RWPE2 (cell line): ENCODE measurements around the gene NF1.
"Not testable (repeated sequence)": the region's sequence is repeated elsewhere in the genome, so short reads cannot be mapped to it uniquely, and the experiment has no call there.

Experiments
- ATAC-seq: fragments of 200-7000 bp; cut with Tn5 transposase; 3 replicates; pipeline ENCODE4 v1.9.1; 2021; ENCODE audit warnings: low read depth
- DNase-seq: peaks from one replicate; pipeline ENCODE4 v3.0.0-alpha.2; 2020; ENCODE audit warnings: low spot score
- H3K27ac ChIP-seq: fragments of 450-650 bp; 2 replicates; pipeline ENCODE4 v1.5.1; 2017; ENCODE audit warnings: mild to moderate bottlenecking; ENCODE audit not compliant: poor library complexity, severe bottlenecking
- H3K27me3 ChIP-seq: fragments of 250-450 bp; sonication (Bioruptor Pico); 2 replicates; pipeline ENCODE4 v1.5.1; 2021; ENCODE audit warnings: mild to moderate bottlenecking, moderate library complexity; ENCODE audit not compliant: insufficient read depth, poor library complexity, severe bottlenecking
- H3K36me3 ChIP-seq: fragments of 250-450 bp; sonication (Bioruptor Pico); 2 replicates; pipeline ENCODE4 v1.5.1; 2020; ENCODE audit warnings: low read depth, mild to moderate bottlenecking, moderate library complexity
- H3K4me1 ChIP-seq: fragments of 250-450 bp; sonication (Bioruptor Pico); 2 replicates; pipeline ENCODE4 v1.5.1; 2021; ENCODE audit warnings: mild to moderate bottlenecking, moderate library complexity; ENCODE audit not compliant: insufficient read depth, poor library complexity, severe bottlenecking
- H3K4me3 ChIP-seq: fragments of 250-450 bp; sonication (Bioruptor Pico); 2 replicates; pipeline ENCODE4 v1.5.1; 2021; ENCODE audit warnings: mild to moderate bottlenecking, moderate library complexity; ENCODE audit not compliant: severe bottlenecking
- H3K9me3 ChIP-seq: fragments of 250-450 bp; sonication (Bioruptor Pico); 2 replicates; pipeline ENCODE4 v1.5.1; 2021; ENCODE audit warnings: mild to moderate bottlenecking, moderate library complexity; ENCODE audit not compliant: severe bottlenecking
- CTCF ChIP-seq: fragments of 450-650 bp; IDR thresholded peaks from one replicate; pipeline ENCODE4 v1.5.1; 2017; ENCODE audit warnings: mild to moderate bottlenecking, moderate library complexity; ENCODE audit not compliant: poor library complexity, severe bottlenecking

The NF1 gene

GRCh38 chr17:31327534-31328159 is 232.9 kb downstream of the NF1 start:
- Histone ChIP-seq H3K36me3 (peaks cover 48% of the 10 kb centered on the region), H3K4me1 (peaks cover 28% of the 10 kb centered on the region), H3K4me3 (no peak overlapping the region), H3K27me3 (no peaks in the 10 kb centered on the region), H3K9me3 (no peaks in the 10 kb centered on the region), H3K27ac (peak overlapping the region; percentile 70)
- DNase-seq (no peak), ATAC-seq (peak; percentile 98)
- no peak for TF ChIP-seq CTCF

- H3K27ac ChIP-seq, result peak overlapping the region; percentile 70
- no peak overlapping the region for H3K4me3 ChIP-seq
- H3K4me1 ChIP-seq, result peaks cover 28% of the 10 kb centered on the region
- no peaks in the 10 kb centered on the region for H3K9me3 ChIP-seq
- ATAC-seq (0 out of 3 replicates have a peak, but pooled peaks have one; percentile 22), DNase-seq (no peak)
- no peaks in the 10 kb centered on the region for H3K27me3 ChIP-seq
- peaks cover 50% of the 10 kb centered on the region for H3K36me3 ChIP-seq
- no peak for TF ChIP-seq CTCF
Observed at GRCh38 chr17:31328160-31328535, 233.4 kb downstream of the NF1 start.

DNA sequence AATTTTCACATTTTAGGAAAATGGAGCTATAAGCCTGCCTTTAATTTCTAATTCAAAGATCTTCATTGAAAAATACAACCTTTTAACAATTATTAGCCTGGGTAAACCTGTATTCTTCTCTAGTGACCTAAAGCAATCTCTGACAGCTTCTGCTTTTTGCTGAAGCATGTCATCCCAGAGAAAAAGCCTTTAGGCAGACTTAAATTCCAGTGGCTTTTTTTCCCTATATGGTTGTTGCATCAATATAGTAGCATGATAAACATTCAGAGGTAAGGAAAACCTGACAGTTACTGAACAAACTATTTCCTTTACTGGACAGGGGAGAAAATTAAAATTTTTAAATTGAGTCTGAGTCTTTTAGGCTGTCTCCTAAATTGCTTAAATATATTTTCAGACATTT is 234.4 kb downstream of the NF1 start:
- DNase-seq (no peak), ATAC-seq (peak; percentile 40; the same call in 1 of the 3 replicates)
- H3K9me3 ChIP-seq, result no peaks in the 10 kb centered on the region
- H3K4me1 ChIP-seq, result peaks cover 28% of the 10 kb centered on the region
- no peak for TF ChIP-seq CTCF
- H3K36me3 ChIP-seq, result peaks cover 57% of the 10 kb centered on the region
- H3K4me3 ChIP-seq, result no peak overlapping the region
- peak overlapping the region; percentile 70 for H3K27ac ChIP-seq
- H3K27me3 ChIP-seq, result no peaks in the 10 kb centered on the region

DNA sequence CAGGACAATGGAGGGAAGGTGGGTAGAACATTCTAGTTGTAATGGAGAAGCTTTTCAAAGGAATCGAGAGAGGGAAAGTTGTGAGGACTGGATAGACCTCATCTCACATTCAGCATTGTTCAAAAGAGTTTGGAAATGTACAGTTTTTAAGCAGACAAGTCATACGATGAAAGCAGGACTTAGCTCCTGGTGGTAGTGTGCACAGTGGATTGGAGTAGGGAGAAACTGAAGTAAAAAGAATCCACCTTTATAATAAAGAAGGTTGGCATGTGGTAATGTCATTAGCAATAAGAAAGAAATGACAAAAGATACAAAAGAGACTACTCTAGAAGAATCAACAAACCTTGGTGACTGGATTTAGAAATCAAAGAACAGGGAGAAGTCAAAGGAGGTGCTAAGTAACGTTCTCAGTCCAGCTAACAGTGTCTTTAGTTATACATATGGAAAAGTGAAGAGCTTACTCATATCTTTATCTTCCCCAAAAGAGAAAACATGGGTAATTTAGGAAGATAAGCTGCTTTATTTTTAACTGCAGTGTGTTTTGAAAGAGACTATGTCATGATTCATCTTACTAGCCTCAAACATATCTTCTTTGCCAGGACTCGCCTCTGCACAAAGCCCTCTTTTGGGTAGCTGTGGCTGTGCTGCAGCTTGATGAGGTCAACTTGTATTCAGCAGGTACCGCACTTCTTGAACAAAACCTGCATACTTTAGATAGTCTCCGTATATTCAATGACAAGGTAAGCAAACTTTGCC is 245.3 kb downstream of the NF1 start:
- DNase-seq (no peak), ATAC-seq (peak; percentile 85)
- Histone ChIP-seq H3K4me3 (no peak overlapping the region), H3K27me3 (no peaks in the 10 kb centered on the region), H3K9me3 (no peaks in the 10 kb centered on the region), H3K4me1 (peaks cover 17% of the 10 kb centered on the region), H3K27ac (peak overlapping the region; percentile 29), H3K36me3 (peaks cover 73% of the 10 kb centered on the region)
- no peak for TF ChIP-seq CTCF

DNA sequence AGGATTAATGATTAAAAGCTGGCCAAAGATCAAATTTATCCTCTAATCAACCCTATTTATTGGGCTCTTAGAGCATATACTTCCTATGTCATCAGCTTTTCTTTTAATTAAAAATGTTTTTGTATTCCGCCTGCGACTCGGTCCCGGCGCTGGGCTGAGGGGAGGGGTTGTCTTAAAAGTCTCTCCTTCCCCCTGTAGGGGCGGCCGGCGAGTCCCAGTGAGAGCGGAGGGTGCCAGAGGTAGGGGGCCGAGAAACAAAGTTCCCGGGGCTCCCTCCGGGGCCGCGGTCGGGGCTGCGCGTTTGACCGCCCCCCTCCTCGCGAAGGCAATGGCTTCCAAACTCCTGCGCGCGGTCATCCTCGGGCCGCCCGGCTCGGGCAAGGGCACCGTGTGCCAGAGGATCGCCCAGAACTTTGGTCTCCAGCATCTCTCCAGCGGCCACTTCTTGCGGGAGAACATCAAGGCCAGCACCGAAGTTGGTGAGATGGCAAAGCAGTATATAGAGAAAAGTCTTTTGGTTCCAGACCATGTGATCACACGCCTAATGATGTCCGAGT is 250.5 kb downstream of the NF1 start:
- not testable (repeated sequence) for H3K9me3 ChIP-seq, H3K27me3 ChIP-seq, H3K27ac ChIP-seq, H3K4me1 ChIP-seq, DNase-seq, H3K4me3 ChIP-seq
- peak; percentile 14; the same call in 1 of the 3 replicates for ATAC-seq
- peaks cover 52% of the 10 kb centered on the region for H3K36me3 ChIP-seq
